Measurements from ENCODE around the gene IFNGR1. TPM values are rescaled to one million over a fixed set of nuclear protein-coding genes. Genes with fewer than 3 reads are reported as not detected.

The IFNGR1 gene
- total and polyA plus RNA-seq, 8 donors = 14.1 to 65.5 (median 22.6) TPM

DNA sequence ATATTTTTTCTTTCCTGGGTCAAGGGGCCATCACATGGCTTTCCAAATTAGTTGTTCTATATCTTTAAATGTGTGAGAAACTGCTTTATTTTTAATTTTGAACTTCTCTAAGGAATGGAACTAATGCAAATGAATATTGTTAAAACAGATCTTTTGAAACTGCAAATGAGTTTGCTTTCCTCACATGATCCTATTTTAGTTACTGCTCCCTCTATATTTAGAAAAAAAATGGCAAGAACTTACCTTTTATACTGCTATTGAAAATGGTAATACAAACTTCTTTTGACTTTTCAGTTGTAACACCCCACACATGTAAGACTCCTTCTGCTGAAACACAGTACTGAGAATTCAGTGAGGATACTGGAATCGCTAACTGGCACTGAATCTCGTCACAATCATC is 15.9 kb downstream of the IFNGR1 start:
- no peak overlapping the region for H3K27ac ChIP-seq
- intact Hi-C loops (cut with DNase I) = no loop called here
- no peak overlapping the region for H3K4me3 ChIP-seq
- 97 to 99% methylated on average over 2 of the region's 2 CpGs for whole genome bisulfite sequencing, 2 donors
- H3K36me3 ChIP-seq = peaks cover 0 to 40% (median 19%) of the 10 kb centered on the region in 3 donors
- ATAC-seq = no peak
- H3K9me3 ChIP-seq = no peaks in the 10 kb centered on the region
- H3K4me1 ChIP-seq = peaks cover 0 to 5% (median 0%) of the 10 kb centered on the region in 3 donors
- TF ChIP-seq, protein P1, sequence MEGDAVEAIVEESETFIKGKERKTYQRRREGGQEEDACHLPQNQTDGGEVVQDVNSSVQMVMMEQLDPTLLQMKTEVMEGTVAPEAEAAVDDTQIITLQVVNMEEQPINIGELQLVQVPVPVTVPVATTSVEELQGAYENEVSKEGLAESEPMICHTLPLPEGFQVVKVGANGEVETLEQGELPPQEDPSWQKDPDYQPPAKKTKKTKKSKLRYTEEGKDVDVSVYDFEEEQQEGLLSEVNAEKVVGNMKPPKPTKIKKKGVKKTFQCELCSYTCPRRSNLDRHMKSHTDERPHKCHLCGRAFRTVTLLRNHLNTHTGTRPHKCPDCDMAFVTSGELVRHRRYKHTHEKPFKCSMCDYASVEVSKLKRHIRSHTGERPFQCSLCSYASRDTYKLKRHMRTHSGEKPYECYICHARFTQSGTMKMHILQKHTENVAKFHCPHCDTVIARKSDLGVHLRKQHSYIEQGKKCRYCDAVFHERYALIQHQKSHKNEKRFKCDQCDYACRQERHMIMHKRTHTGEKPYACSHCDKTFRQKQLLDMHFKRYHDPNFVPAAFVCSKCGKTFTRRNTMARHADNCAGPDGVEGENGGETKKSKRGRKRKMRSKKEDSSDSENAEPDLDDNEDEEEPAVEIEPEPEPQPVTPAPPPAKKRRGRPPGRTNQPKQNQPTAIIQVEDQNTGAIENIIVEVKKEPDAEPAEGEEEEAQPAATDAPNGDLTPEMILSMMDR (IDR thresholded peaks at IDR 0.05) = no peak
- no peak for DNase-seq
- H3K27me3 ChIP-seq = no peaks in the 10 kb centered on the region
- no peak for FAIRE-seq

GRCh38 chr6:137202078-137202477 is 17.1 kb downstream of the IFNGR1 start:
- peaks cover 0 to 5% (median 0%) of the 10 kb centered on the region in 3 donors for H3K4me1 ChIP-seq
- no peaks in the 10 kb centered on the region for H3K9me3 ChIP-seq
- H3K36me3 ChIP-seq = peaks cover 0 to 48% (median 19%) of the 10 kb centered on the region in 3 donors
- WGBS, 2 donors = 83 to 92% methylated on average over 6 of the region's 6 CpGs
- FAIRE-seq (no peak), DNase-seq (no peak), ATAC-seq (peak in 3 of 4 donors; percentile 51 to 56 (median 52))
- H3K27me3 ChIP-seq = no peaks in the 10 kb centered on the region
- TF ChIP-seq, protein P1 (IDR thresholded peaks at IDR 0.05) = no peak
- no peak overlapping the region for H3K4me3 ChIP-seq
- intact Hi-C loops (cut with DNase I) = no loop called here
- H3K27ac ChIP-seq = no peak overlapping the region

- WGBS, 2 donors = 96 to 97% methylated on average over 1 of the region's 1 CpG
- Histone ChIP-seq H3K36me3 (peaks cover 0 to 45% (median 19%) of the 10 kb centered on the region in 3 donors), H3K4me1 (no peaks in the 10 kb centered on the region), H3K4me3 (no peak overlapping the region), H3K27me3 (no peaks in the 10 kb centered on the region), H3K27ac (no peak overlapping the region), H3K9me3 (no peaks in the 10 kb centered on the region)
- TF ChIP-seq, protein P1 (IDR thresholded peaks at IDR 0.05) = no peak
- FAIRE-seq (no peak), DNase-seq (no peak), ATAC-seq (no peak)
- intact Hi-C loops (cut with DNase I) = no loop called here
Measured at GRCh38 chr6:137201006-137201405, 18.2 kb downstream of the IFNGR1 start.

DNA sequence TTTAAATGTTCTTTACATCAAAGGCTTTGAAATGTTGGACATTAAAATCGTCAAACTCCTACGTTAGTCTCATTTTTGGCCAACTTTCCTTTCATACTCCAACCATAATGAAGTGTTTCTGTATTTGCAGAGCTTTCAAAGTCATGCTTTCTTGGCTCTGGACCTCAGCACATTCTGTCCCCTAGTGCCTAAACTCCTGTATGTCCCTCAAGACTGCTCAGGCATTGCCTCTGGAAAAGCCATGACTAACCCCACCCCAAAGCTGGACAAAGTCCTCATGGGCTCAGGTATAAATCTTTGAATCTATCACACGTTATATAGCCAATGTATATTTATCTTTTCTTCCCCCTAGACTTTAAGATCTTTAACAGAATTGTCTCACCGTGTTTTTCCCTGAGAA is 18.9 kb downstream of the IFNGR1 start:
- H3K27me3 ChIP-seq = no peaks in the 10 kb centered on the region
- H3K4me3 ChIP-seq = no peak overlapping the region
- FAIRE-seq (no peak), ATAC-seq (no peak), DNase-seq (no peak)
- 90 to 97% methylated on average over 4 of the region's 4 CpGs for WGBS, 2 donors
- peaks cover 0 to 39% (median 19%) of the 10 kb centered on the region in 3 donors for H3K36me3 ChIP-seq
- intact Hi-C loops (cut with DNase I) = no loop called here
- H3K4me1 ChIP-seq = no peaks in the 10 kb centered on the region
- no peak overlapping the region for H3K27ac ChIP-seq
- TF ChIP-seq, protein P1 (IDR thresholded peaks at IDR 0.05) = no peak
- H3K9me3 ChIP-seq = no peaks in the 10 kb centered on the region

DNA sequence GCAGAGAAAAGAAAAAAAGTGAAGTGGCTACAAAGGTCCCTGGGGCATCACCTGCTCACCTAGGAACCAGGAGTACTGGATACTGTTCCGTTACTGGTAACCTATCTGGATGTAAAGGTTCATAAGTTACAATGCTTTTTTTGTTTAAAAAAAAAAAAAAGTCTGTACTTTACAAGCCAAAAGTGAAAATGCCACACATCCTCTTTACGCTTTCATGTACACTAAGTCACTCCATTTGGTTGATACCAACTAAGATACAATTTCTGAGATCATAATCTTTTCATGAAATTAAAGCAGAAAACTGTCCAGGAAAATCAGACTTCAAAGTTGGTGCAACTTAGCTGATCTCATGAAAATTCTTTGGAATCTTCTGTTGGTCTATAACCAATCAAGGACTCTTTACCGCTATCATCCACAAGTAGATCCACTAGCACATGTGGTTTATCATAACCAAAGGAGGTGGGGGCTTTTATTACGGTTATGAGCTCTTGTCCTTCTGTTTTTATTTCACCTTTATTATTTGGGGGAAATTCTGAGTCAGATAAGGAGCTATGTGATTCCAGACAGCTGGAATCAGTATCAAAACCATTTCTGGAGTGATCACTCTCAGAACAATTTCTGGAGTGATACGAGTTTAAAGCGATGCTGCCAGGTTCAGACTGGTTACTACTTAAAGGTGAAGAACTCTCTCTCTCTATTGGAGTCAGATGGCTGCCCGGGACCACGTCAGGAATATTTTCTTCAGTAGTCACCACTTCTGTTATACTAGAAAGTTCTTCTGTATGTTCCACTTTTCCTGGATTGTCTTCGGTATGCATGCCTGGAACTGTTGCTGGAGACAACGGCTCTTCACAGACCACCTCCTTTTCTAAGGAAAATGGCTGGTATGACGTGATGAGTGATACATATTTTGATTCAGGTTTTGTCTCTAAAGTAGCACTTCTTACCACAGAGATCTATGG is 21.2 kb downstream of the IFNGR1 start:
- ATAC-seq = no peak
- 94 to 97% methylated on average over 11 of the region's 11 CpGs for WGBS, 2 donors
- TF ChIP-seq, protein P1 (IDR thresholded peaks at IDR 0.05) = no peak
- no peak for DNase-seq
- intact Hi-C loops (cut with DNase I) = no loop called here
- no peak for FAIRE-seq
- no peaks in the 10 kb centered on the region for H3K9me3 ChIP-seq
- H3K36me3 ChIP-seq = peaks cover 0 to 26% (median 14%) of the 10 kb centered on the region in 3 donors
- H3K4me3 ChIP-seq = no peak overlapping the region
- no peaks in the 10 kb centered on the region for H3K27me3 ChIP-seq
- no peaks in the 10 kb centered on the region for H3K4me1 ChIP-seq
- no peak overlapping the region for H3K27ac ChIP-seq
